HK-2 (cell line): Measurements from ENCODE around the gene MYLK.
"Not testable (repeated sequence)": the region's sequence is repeated elsewhere in the genome, so short reads cannot be mapped to it uniquely, and the experiment has no call there.

ENCODE experiments used
- DNase-seq: peaks from one replicate; pipeline ENCODE4 v3.0.0-alpha.2; 2018; ENCODE audit not compliant: unreplicated experiment

The MYLK gene, protein sequence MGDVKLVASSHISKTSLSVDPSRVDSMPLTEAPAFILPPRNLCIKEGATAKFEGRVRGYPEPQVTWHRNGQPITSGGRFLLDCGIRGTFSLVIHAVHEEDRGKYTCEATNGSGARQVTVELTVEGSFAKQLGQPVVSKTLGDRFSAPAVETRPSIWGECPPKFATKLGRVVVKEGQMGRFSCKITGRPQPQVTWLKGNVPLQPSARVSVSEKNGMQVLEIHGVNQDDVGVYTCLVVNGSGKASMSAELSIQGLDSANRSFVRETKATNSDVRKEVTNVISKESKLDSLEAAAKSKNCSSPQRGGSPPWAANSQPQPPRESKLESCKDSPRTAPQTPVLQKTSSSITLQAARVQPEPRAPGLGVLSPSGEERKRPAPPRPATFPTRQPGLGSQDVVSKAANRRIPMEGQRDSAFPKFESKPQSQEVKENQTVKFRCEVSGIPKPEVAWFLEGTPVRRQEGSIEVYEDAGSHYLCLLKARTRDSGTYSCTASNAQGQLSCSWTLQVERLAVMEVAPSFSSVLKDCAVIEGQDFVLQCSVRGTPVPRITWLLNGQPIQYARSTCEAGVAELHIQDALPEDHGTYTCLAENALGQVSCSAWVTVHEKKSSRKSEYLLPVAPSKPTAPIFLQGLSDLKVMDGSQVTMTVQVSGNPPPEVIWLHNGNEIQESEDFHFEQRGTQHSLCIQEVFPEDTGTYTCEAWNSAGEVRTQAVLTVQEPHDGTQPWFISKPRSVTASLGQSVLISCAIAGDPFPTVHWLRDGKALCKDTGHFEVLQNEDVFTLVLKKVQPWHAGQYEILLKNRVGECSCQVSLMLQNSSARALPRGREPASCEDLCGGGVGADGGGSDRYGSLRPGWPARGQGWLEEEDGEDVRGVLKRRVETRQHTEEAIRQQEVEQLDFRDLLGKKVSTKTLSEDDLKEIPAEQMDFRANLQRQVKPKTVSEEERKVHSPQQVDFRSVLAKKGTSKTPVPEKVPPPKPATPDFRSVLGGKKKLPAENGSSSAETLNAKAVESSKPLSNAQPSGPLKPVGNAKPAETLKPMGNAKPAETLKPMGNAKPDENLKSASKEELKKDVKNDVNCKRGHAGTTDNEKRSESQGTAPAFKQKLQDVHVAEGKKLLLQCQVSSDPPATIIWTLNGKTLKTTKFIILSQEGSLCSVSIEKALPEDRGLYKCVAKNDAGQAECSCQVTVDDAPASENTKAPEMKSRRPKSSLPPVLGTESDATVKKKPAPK (N-terminal part only)

DNA sequence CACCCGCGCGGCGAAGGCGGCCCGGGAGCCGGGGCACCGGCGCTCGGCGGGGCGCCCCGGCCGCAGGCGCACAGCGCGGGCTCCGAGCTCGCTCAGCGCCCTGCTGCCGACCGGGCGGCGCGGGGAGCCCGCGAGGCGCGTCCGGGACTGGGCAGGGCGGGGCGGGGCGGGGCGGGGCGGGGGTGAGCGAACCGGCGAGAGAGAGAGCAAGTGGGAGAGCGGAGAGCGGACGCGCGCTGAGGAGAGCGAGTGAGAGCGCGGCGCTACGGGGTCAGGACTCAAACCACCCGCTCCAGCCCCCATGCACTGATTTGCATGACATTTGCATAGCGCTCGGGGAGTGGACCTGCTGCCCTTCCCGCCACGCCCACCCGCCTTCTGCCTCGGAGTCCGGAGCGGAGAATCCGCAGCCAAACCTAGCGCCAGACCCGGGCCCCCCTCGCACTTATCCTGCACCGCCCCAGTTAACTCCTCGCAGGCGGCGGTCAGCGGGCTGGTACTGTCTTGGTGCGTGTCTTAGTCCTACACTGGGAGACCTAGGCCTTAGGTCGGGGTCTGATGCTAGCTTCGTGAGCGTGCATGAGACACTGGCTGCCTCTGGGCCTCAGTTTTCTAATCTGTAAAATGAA is at the start of gene MYLK:
Gene MYLK, minus strand, starts transcription at position 130 of the 629 bp plus-strand sequence. CDS start 90,491 bp downstream, outside the sequence.
- peak; percentile 92 for DNase-seq

DNA sequence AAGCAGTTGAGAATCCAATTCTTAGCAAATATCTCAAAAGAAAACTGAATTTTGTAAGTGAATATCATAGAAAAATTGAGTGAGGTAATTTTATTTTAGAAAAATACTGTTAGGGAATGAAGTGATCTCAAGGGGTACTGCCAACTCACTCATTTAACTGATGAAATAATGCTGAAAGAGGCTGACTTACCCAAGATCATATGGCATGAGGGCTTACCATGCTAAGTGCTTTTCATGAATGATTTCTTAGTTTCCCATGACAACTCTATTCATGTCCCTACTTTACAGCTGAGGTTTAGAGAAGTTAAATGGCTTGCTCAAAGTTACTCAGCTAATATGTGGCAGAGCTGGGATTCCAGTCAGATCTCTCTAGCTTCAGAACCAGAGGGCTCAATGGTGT is 46.3 kb upstream of the MYLK start:
- DNase-seq = no peak

GRCh38 chr3:123929325-123929724 is 45.2 kb upstream of the MYLK start:
- no peak for DNase-seq

- DNase-seq = no peak
These were observed 42.3 kb upstream of the MYLK start for GRCh38 chr3:123926396-123926795.

GRCh38 chr3:123920868-123921267 is 36.7 kb upstream of the MYLK start:
- no peak for DNase-seq

GRCh38 chr3:123920383-123920782 is 36.3 kb upstream of the MYLK start:
- no peak for DNase-seq

GRCh38 chr3:123919353-123919752 is 35.2 kb upstream of the MYLK start:
- DNase-seq = no peak

DNA sequence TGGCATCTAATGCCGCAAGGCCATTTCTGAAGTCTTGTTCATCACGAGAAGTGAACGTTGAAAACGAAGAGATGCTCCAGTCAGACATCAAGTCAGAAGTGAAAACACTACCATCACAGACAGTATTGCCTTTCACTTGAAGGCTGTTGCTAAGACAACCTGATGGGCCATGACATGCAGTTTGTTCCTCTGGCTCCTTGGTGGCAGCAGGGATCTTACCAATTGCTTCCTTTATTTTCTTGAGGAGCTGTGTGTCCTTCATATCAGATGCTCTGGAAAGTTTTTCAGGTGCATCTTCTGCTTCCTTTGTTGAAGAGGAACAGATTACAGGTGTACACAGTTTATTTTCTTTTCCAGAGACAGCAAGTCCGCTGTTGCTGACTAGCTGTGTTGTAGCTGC is 30.7 kb upstream of the MYLK start:
- DNase-seq = no peak

GRCh38 chr3:123909785-123910184 is 25.7 kb upstream of the MYLK start:
- DNase-seq = no peak

GRCh38 chr3:123907720-123908119 is 23.6 kb upstream of the MYLK start:
- no peak for DNase-seq

GRCh38 chr3:123899300-123899865 is 15.3 kb upstream of the MYLK start:
- DNase-seq = no peak

DNA sequence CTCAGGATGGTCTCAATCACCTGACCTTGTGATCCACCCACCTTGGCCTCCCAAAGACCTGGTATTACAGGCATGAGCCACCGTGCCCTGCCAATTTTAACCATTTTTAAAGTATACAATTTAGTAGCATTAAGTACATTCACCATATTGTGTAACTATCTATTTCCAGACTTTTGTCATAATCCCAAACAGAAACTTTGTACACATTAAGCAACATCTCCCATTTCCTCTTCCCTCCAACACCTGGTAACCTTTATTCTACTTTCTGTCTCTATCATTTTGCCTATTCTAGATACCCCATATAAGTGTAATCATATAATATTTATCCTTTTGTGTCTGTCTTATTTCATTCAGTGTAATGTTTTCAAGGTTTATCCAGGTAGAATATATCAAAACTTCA is 8.9 kb upstream of the MYLK start:
- DNase-seq = no peak

- DNase-seq = no peak
These were observed 8.1 kb upstream of the MYLK start for GRCh38 chr3:123892195-123892594.

DNA sequence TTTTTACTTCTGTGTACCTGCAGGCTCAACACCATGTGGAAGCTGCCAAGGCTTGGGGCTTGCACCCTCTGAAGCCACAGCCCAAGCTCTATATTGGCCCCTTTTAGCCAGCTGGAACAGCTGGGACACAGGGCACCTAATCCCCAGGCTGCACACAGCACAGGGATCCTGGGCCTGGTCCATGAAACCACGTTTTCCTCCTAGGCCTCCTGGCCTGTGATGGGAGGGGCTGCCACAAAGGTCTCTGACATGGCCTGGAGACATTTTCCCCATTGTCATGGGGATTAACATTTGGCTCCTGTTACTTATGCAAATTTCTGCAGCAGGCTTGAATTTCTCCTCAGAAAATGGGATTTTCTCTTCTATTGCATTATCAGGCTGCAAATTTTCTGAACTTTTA is 6.9 kb upstream of the MYLK start:
- not testable (repeated sequence) for DNase-seq

GRCh38 chr3:123890162-123890561 is 6.0 kb upstream of the MYLK start:
- not testable (repeated sequence) for DNase-seq

- no peak for DNase-seq
These were observed 861 bp upstream of the MYLK start for GRCh38 chr3:123884993-123885392.

- DNase-seq = peak; percentile 53
These were observed 380 bp downstream of the MYLK start for GRCh38 chr3:123883701-123884202.

- no peak for DNase-seq
These were observed 1.0 kb downstream of the MYLK start for GRCh38 chr3:123883111-123883510.

- no peak for DNase-seq
These were observed 2.4 kb downstream of the MYLK start for GRCh38 chr3:123881771-123882170.

DNA sequence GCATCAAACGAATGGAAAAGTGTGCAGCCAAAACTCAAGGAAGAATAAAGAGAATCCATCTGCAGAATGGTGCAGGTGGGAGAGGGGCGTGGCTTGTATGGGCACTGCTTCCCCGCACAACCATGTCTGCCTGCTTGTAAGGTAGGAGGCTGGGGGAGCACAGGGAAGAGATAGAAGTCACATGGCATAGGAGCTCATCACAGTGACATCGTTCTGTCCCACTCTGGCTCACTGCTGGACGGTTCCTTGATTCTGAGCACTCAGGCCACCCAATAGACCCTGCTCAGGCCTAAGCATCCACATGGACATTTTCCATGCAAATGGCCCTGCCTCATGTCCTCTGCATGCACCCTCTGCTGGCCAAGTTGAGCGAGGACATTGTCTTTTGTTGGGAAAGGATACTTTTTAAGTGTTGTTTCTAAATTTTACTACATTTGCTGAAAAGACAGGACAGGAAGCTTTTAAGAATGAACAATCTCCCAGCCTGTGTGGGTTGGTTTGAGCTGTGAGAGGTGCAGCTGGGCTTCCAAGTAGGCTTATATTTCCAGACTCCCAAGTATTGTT is 3.1 kb downstream of the MYLK start:
- DNase-seq = peak; percentile 29

DNA sequence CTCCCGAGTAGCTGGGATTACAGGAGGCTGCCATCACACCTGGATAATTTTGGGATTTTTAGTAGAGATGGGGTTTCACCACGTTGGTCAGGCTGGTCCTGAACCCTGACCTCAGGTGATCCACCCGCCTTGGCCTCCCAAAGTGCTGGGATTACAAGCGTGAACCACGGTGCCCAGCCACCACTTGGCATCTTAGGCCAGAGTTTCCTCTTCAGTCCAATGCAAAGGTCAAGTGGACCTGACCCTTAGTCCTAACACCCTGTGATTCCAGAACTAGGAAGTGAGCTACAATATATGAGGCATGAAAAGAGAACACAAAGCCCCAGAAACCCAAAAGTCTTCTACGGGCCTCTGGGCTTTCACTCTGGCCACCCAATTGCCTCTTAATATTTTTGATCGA is 5.3 kb downstream of the MYLK start:
- no peak for DNase-seq
